Endothelial cell of umbilical vein (primary cell): ENCODE results near the gene CUTA. TPM values are rescaled to one million over a fixed set of nuclear protein-coding genes. Genes with fewer than 3 reads are reported as not detected.

ENCODE experiments used
- BruUV-seq: library from RNA; stranded (reverse); fragments of 400-500 nt; replicated peaks from 2 replicates; lab custom pipeline; 2021; lab: Mats Ljungman, UMichigan
- CTCF ChIA-PET: fragments of 300-600, 350-600 bp; sonication (Branson Sonifier 250); formaldehyde crosslinking; loops from one replicate; lab custom pipeline; 2021; ENCODE audit warnings: antibody characterized with exemption, inconsistent platforms; lab: Charles Lee
- POLR2A ChIA-PET: fragments of 300-600, 350-600 bp; sonication (Branson Sonifier 250); formaldehyde crosslinking; loops from one replicate; lab custom pipeline; 2021; ENCODE audit warnings: antibody characterized with exemption, inconsistent platforms; lab: Charles Lee
- DNase-seq: peaks from one replicate; pipeline ENCODE4 v3.0.0-alpha.2; 2011; ENCODE audit warnings: low read depth, low spot score
- FAIRE-seq: peaks from 2 replicates; lab custom pipeline; 2011; peaks lifted over from hg19 to GRCh38; lab: Jason Lieb, UNC
- H2AFZ ChIP-seq: 2 replicates; pipeline ENCODE4 v1.6.0; 2012; ENCODE audit warnings: low read depth, low read length, control low read depth, inconsistent platforms
- H3K27ac ChIP-seq: 2 replicates; pipeline ENCODE4 v1.5.1; 2011; ENCODE audit warnings: low read depth, mild to moderate bottlenecking, control low read depth, low read length, moderate library complexity; ENCODE audit not compliant: insufficient read depth
- H3K27me3 ChIP-seq, 2 experiments: 2 replicates each; pipeline versions ENCODE4 v1.6.0 to v1.6.1; 2011; ENCODE audit warnings: low read length in 2 of 2, mixed read lengths in 1 of 2; ENCODE audit not compliant: control insufficient read depth in 2 of 2, insufficient read depth in 2 of 2
- H3K36me3 ChIP-seq, 2 experiments: 2 replicates in 1 of 2; 3 replicates in 1 of 2; pipeline ENCODE4 v1.5.1; 2011; ENCODE audit warnings: low read length in 2 of 2, mild to moderate bottlenecking in 1 of 2, moderate library complexity in 1 of 2; ENCODE audit not compliant: control insufficient read depth in 2 of 2, insufficient read depth in 2 of 2; ENCODE audit errors: extremely low read depth in 1 of 2
- H3K4me1 ChIP-seq: 3 replicates; pipeline ENCODE4 v1.5.1; 2011; ENCODE audit warnings: mild to moderate bottlenecking, low read length; ENCODE audit not compliant: control insufficient read depth, insufficient read depth; ENCODE audit errors: extremely low read depth
- H3K4me2 ChIP-seq: 2 replicates; pipeline ENCODE4 v1.6.1; 2011; ENCODE audit warnings: low read length, control low read depth, mixed read lengths; ENCODE audit not compliant: insufficient read depth
- H3K4me3 ChIP-seq, 3 experiments: fragments of 200-600 bp in 1 of 3; sonication (generic), shearing (Covaris generic) in 1 of 3; replicated peaks in 1 of 3; 2 replicates each; pipeline ENCODE4 v1.5.1; 2011 to 2016; ENCODE audit warnings: control low read depth in 3 of 3, low read length in 3 of 3, mild to moderate bottlenecking in 2 of 3, inconsistent platforms in 1 of 3, low read depth in 1 of 3, moderate library complexity in 1 of 3; ENCODE audit not compliant: insufficient read depth in 1 of 3
- H3K79me2 ChIP-seq: 2 replicates; pipeline ENCODE4 v1.6.0; 2012; ENCODE audit warnings: low read length, inconsistent platforms; ENCODE audit not compliant: control insufficient read depth, insufficient read depth
- H3K9ac ChIP-seq: replicated peaks from 2 replicates; pipeline ENCODE3; 2011; ENCODE audit warnings: low read length, control low read depth; ENCODE audit not compliant: insufficient read depth; ENCODE audit errors: extremely low read depth
- H3K9me1 ChIP-seq: replicated peaks from 3 replicates; pipeline ENCODE4 v1.6.0; 2011; ENCODE audit warnings: mild to moderate bottlenecking, low read length; ENCODE audit not compliant: control insufficient read depth, insufficient read depth; ENCODE audit errors: extremely low read depth
- H3K9me3 ChIP-seq: replicated peaks from 2 replicates; pipeline ENCODE4 v1.5.1; 2012; ENCODE audit warnings: low read length, inconsistent platforms; ENCODE audit not compliant: control insufficient read depth, insufficient read depth
- H4K20me1 ChIP-seq: replicated peaks from 2 replicates; pipeline ENCODE3; 2011; ENCODE audit warnings: mild to moderate bottlenecking, low read length; ENCODE audit not compliant: control insufficient read depth, insufficient read depth; ENCODE audit errors: extremely low read depth
- CTCF ChIP-seq, 2 donors: IDR thresholded peaks; 1 replicate in 1 of 2; 2 replicates in 1 of 2; pipeline ENCODE4 v1.5.1; 2011; ENCODE audit warnings: low read length in 2 of 2, mild to moderate bottlenecking in 2 of 2, moderate library complexity in 2 of 2, control low read depth in 1 of 2, inconsistent platforms in 1 of 2, low read depth in 1 of 2; ENCODE audit not compliant: insufficient read depth in 1 of 2; ENCODE audit errors: extremely low read depth in 1 of 2
- EZH2 ChIP-seq: IDR thresholded peaks from 2 replicates; pipeline ENCODE4 v1.6.1; 2012; ENCODE audit warnings: borderline replicate concordance, low read depth, mild to moderate bottlenecking, moderate library complexity, low read length, inconsistent platforms; ENCODE audit not compliant: severe bottlenecking
- FOS ChIP-seq: IDR thresholded peaks from 2 replicates; pipeline ENCODE4 v1.6.1; 2011; ENCODE audit warnings: mild to moderate bottlenecking, low read length, moderate library complexity, borderline replicate concordance; ENCODE audit not compliant: insufficient read depth
- GATA2 ChIP-seq: IDR thresholded peaks from 2 replicates; pipeline ENCODE4 v1.7.0; 2011; ENCODE audit warnings: low read depth, mild to moderate bottlenecking, moderate library complexity, mixed read lengths, low read length; ENCODE audit not compliant: insufficient read length, insufficient read depth
- JUN ChIP-seq: IDR thresholded peaks from 2 replicates; pipeline ENCODE4 v1.6.1; 2011; ENCODE audit warnings: borderline replicate concordance, low read depth; ENCODE audit not compliant: insufficient read length, insufficient read depth
- MYC ChIP-seq: IDR thresholded peaks from one replicate; pipeline ENCODE4 v1.6.1; 2011; ENCODE audit warnings: mild to moderate bottlenecking, low read depth, low read length
- POLR2A ChIP-seq: IDR thresholded peaks from 2 replicates; pipeline ENCODE4 v1.6.1; 2012; ENCODE audit warnings: low read depth, mild to moderate bottlenecking, control low read depth, low read length
- POLR2AphosphoS5 ChIP-seq: IDR thresholded peaks from 2 replicates; pipeline ENCODE4 v1.6.1; 2012; ENCODE audit warnings: low read depth, mild to moderate bottlenecking, control low read depth, low read length, moderate library complexity; ENCODE audit not compliant: insufficient read depth
- dilution Hi-C: fragments of 300-500 bp; cut with MboI; formaldehyde crosslinking; loops from one replicate; pipeline ENCODE4 v1.15.0; 2019; ENCODE audit warnings: low sequenced_read_pairs; ENCODE audit not compliant: extremely low pct_ligation_motif_present
- intact Hi-C: fragments of 100-400 bp; cut with micrococcal nuclease; formaldehyde crosslinking; loops from one replicate; pipeline ENCODE4 v1.10.0; 2022
- polyA plus RNA-seq, 4 experiments: library from polyadenylated mRNA; depleted of rRNA in 3 of 4; stranded (reverse) in 3 of 4; unstranded in 1 of 4; fragments of >200 nt; gene quantifications; 2 replicates each; pipeline versions ENCODE4 v1.2.1 to v1.2.3, GENCODE V29; 2011 to 2012; ENCODE audit warnings: missing spikeins in 1 of 4
- total RNA-seq: library from RNA; stranded (reverse); gene quantifications from 2 replicates; pipeline ENCODE4 v1.2.3, GENCODE V29; 2021
- TF ChIP-seq, protein P1 (sequence below): IDR thresholded peaks from 2 replicates; pipeline ENCODE4 v1.6.1; 2011; ENCODE audit not compliant: insufficient read depth, insufficient read length

The CUTA gene
- total and polyA plus RNA-seq, 2 donors (not counting 3 experiments of a cell fraction or from before 2014, with no cell fraction given): 133 to 202 TPM

DNA sequence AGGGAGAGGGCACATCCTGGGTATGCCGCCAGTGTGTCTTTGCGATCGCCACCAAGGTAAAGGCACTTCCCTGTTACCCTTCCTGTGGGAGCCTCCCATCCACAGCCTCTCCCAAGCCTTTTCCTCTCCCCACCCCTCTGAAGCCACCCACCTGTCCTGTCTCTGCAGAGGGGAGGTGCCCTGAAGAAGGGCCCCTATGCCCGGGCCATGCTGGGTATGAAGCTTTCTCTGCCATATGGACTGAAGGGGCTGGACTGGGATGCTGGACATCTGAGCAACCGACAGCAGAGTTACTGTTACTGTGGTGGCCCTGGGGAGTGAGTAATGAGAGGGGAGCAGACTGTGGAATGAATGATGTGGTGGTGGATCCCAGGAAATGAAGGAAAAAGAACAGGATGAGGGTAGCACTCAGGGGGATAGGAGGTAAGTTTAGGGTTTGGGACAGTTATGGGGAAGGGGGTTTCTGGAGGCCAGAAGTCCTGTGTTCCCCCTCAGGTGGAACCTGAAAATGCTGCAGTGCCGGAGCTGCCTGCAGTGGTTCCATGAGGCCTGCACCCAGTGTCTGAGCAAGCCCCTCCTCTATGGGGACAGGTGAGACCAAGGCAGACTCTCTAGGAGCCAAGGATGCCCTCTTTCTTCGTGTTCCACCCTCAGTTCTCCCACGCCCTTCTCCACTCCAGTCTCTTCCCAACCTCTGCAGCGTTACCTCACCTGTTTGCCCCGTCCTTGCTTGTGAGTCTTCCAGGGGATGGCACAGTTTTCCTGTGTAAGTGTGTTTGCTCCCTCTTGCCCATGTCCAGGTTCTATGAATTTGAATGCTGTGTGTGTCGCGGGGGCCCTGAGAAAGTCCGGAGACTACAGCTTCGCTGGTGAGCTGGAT lies 4.4 kb downstream of the CUTA start:
- Histone ChIP-seq H4K20me1 (no peaks in the 10 kb centered on the region), H2AFZ (no peak overlapping the region), H3K9ac (no peak overlapping the region), H3K4me3 (no peak overlapping the region), H3K79me2 (peaks cover 12% of the 10 kb centered on the region), H3K27ac (no peak overlapping the region), H3K4me2 (no peak overlapping the region), H3K9me3 (no peaks in the 10 kb centered on the region), H3K27me3 (no peaks in the 10 kb centered on the region), H3K36me3 (peaks cover 0 to 22% of the 10 kb centered on the region in 2 experiments), H3K9me1 (no peaks in the 10 kb centered on the region), H3K4me1 (peaks cover 26% of the 10 kb centered on the region)
- POLR2A ChIA-PET: no interaction called here
- no peak for FAIRE-seq
- dilution Hi-C loops: no loop called here
- CTCF ChIA-PET: interaction anchor here (4.7 kb wide), 1 partner anchor 12 kb away, joined by 14 read pairs; no protein-coding TSS in a partner anchor
- BruUV-seq: no TSS peak
- no peak for DNase-seq
- intact Hi-C loops: loop anchor here (10.0 kb wide), 1 partner anchor 439 kb away; no protein-coding TSS in a partner anchor
- TF ChIP-seq POLR2A (no peak), MYC (no peak), FOS (no peak), CTCF (IDR thresholded peaks at IDR 0.05; ENCODE audit: extremely low read depth in 1 of 2, insufficient read depth in 1 of 2, low read depth in 1 of 2, low read length in 2 of 2) (no peak), JUN (no peak), POLR2AphosphoS5 (no peak), EZH2 (no peak), GATA2 (no peak)
- TF ChIP-seq, protein P1, sequence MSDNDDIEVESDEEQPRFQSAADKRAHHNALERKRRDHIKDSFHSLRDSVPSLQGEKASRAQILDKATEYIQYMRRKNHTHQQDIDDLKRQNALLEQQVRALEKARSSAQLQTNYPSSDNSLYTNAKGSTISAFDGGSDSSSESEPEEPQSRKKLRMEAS: no peak
